Tibial nerve (tissue), 4 donors: ENCODE measurements around the gene IL22RA1.

ENCODE experiments used
- EP300 ChIP-seq, 2 donors: sonication (generic); formaldehyde crosslinking; IDR thresholded peaks; one replicate each; pipeline ENCODE4 v1.6.1; 2017; ENCODE audit warnings: antibody characterized with exemption in 2 of 2, mild to moderate bottlenecking in 1 of 2
- POLR2A ChIP-seq, 2 donors: fragments of 450-650 bp; IDR thresholded peaks; one replicate each; pipeline ENCODE4 v1.6.1; 2017; ENCODE audit warnings: antibody characterized with exemption in 2 of 2, mild to moderate bottlenecking in 2 of 2, moderate library complexity in 2 of 2
- TF ChIP-seq, protein P1 (sequence below), 5 experiments: fragments of 200-600 bp in 3 of 5; fragments of 450-650 bp in 2 of 5; sonication (generic) in 3 of 5; IDR thresholded peaks; one replicate each; pipeline ENCODE4 v1.5.1; 2016 to 2019; ENCODE audit warnings: antibody characterized with exemption in 5 of 5, mild to moderate bottlenecking in 3 of 5, moderate library complexity in 2 of 5

DNA sequence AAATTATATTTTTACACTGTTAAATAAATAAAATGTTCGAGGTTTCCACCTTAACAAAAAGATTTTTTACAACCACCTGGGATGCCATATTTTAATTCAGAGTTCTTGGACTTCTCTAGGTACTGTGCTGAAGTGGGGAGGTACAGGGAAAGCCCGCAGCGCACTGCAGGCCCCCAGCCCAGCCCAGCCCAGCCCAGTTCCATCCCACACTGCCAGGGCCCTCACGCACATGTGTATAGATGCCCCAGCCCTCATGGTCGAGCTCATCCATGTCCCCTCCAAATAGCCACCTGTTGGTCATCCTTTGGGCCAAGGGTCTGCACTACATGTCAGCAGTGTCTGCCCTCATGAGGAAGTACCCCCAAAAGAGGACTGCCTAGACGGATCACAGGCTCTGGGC lies 19.3 kb downstream of the IL22RA1 start:
- TF ChIP-seq, protein P1, sequence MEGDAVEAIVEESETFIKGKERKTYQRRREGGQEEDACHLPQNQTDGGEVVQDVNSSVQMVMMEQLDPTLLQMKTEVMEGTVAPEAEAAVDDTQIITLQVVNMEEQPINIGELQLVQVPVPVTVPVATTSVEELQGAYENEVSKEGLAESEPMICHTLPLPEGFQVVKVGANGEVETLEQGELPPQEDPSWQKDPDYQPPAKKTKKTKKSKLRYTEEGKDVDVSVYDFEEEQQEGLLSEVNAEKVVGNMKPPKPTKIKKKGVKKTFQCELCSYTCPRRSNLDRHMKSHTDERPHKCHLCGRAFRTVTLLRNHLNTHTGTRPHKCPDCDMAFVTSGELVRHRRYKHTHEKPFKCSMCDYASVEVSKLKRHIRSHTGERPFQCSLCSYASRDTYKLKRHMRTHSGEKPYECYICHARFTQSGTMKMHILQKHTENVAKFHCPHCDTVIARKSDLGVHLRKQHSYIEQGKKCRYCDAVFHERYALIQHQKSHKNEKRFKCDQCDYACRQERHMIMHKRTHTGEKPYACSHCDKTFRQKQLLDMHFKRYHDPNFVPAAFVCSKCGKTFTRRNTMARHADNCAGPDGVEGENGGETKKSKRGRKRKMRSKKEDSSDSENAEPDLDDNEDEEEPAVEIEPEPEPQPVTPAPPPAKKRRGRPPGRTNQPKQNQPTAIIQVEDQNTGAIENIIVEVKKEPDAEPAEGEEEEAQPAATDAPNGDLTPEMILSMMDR (IDR thresholded peaks at IDR 0.05), result no peak
- no peak for TF ChIP-seq POLR2A (IDR thresholded peaks at IDR 0.05)
- no peak for TF ChIP-seq EP300 (IDR thresholded peaks at IDR 0.05)
